H1 (cell line): ENCODE data around the gene RFT1. TPM values are rescaled to one million over a fixed set of nuclear protein-coding genes. Genes with fewer than 3 reads are reported as not detected.

Source experiments
- SIN3A ChIP-seq, 2 experiments: IDR thresholded peaks in 1 of 2; conservative IDR thresholded peaks in 1 of 2; 2 replicates each; pipeline ENCODE4 v1.6.1; 2011 to 2012; ENCODE audit warnings: low read length in 2 of 2, improper control_type of control experiment in 1 of 2, low read depth in 1 of 2, mild to moderate bottlenecking in 1 of 2
- TAF7 ChIP-seq: optimal IDR thresholded peaks from 2 replicates; pipeline ENCODE3; 2011; ENCODE audit warnings: low read depth, mild to moderate bottlenecking, inconsistent platforms, low read length, moderate library complexity, borderline replicate concordance
- polyA plus RNA-seq, 7 experiments: library from polyadenylated mRNA; depleted of rRNA in 3 of 7; stranded (reverse) in 5 of 7; unstranded in 2 of 7; fragments of >200 nt in 5 of 7; fragments of 200-250 nt in 2 of 7; gene quantifications; 1 replicate in 5 of 7; 2 replicates in 1 of 7; 4 replicates in 1 of 7; pipeline versions ENCODE4 v1.2.1 to v1.2.3, GENCODE V29; 2011 to 2013; ENCODE audit warnings: missing spikeins in 2 of 7, mixed read lengths in 2 of 7
- total RNA-seq: library from RNA; stranded (reverse); fragmentation: NEBNext Ultra II Directional; extraction: Animal tissue kit (Norgen Biotek cat#: 25700); gene quantifications from 2 replicates; pipeline ENCODE4 v1.2.1, GENCODE V29; 2021

Gene RFT1
- total and polyA plus RNA-seq, 2 of the 8 experiments (the other 6 are each of a cell fraction or from before 2014, with no cell fraction given), result 27.7 to 42.4 TPM

- TF ChIP-seq SIN3A (conservative IDR thresholded peaks at IDR 0.05 in 1 of 2, IDR thresholded peaks at IDR 0.05 in 1 of 2; ENCODE audit: low read depth in 1 of 2, low read length in 2 of 2) (no peak), TAF7 (no peak)
These were observed 19.5 kb upstream of the RFT1 start (continued) for GRCh38 chr3:53149699-53150098.
